Measurements from ENCODE around the gene AUTS2.
"Not testable (repeated sequence)": the region's sequence is repeated elsewhere in the genome, so short reads cannot be mapped to it uniquely, and the experiment has no call there.

AUTS2 gene

DNA sequence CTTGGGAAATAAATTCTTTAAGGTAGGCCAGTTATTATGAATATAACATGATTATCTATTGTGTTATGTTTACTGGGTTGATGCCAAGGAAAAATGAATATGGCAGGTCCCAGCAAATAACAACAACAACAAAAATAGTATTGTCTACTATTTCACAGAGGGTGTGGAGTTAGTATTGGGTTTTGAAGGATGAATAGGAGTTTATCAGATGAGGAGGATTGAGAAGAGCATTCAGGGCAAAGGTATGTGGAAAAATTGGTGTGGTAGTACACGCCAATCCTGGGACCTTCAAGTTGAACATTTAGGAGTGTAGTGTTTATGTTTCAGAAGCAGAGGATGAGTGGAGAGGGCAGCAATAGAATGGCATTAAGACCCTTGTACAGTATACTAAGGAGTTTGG, 671.9 kb downstream of the AUTS2 start:
- H3K27me3 ChIP-seq (ENCODE audit: insufficient read depth, low read depth, severe bottlenecking) = no peaks in the 10 kb centered on the region
- no peak overlapping the region for H3K27ac ChIP-seq
- H3K9me3 ChIP-seq (ENCODE audit: severe bottlenecking) = no peaks in the 10 kb centered on the region
- H3K4me3 ChIP-seq (ENCODE audit: low read depth, low read length) = no peak overlapping the region
- DNase-seq = no peak
- TF ChIP-seq, protein P1, sequence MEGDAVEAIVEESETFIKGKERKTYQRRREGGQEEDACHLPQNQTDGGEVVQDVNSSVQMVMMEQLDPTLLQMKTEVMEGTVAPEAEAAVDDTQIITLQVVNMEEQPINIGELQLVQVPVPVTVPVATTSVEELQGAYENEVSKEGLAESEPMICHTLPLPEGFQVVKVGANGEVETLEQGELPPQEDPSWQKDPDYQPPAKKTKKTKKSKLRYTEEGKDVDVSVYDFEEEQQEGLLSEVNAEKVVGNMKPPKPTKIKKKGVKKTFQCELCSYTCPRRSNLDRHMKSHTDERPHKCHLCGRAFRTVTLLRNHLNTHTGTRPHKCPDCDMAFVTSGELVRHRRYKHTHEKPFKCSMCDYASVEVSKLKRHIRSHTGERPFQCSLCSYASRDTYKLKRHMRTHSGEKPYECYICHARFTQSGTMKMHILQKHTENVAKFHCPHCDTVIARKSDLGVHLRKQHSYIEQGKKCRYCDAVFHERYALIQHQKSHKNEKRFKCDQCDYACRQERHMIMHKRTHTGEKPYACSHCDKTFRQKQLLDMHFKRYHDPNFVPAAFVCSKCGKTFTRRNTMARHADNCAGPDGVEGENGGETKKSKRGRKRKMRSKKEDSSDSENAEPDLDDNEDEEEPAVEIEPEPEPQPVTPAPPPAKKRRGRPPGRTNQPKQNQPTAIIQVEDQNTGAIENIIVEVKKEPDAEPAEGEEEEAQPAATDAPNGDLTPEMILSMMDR (IDR thresholded peaks at IDR 0.05; ENCODE audit: low read depth, low read length) = no peak
- no peaks in the 10 kb centered on the region for H3K36me3 ChIP-seq

GRCh38 chr7:70271617-70272081, 673.4 kb downstream of the AUTS2 start:
- H3K9me3 ChIP-seq (ENCODE audit: severe bottlenecking) = no peaks in the 10 kb centered on the region
- H3K4me3 ChIP-seq (ENCODE audit: low read depth, low read length) = no peak overlapping the region
- H3K36me3 ChIP-seq = no peaks in the 10 kb centered on the region
- no peak overlapping the region for H3K27ac ChIP-seq
- peak; percentile 66 for DNase-seq
- no peaks in the 10 kb centered on the region for H3K27me3 ChIP-seq (ENCODE audit: insufficient read depth, low read depth, severe bottlenecking)
- TF ChIP-seq, protein P1 (IDR thresholded peaks at IDR 0.05; ENCODE audit: low read depth, low read length) = no peak

- not testable (repeated sequence) for H3K27me3 ChIP-seq (ENCODE audit: insufficient read depth, low read depth, severe bottlenecking); H3K9me3 ChIP-seq (ENCODE audit: severe bottlenecking); H3K36me3 ChIP-seq; DNase-seq; H3K4me3 ChIP-seq (ENCODE audit: low read depth, low read length); H3K27ac ChIP-seq
Observed at GRCh38 chr7:70275570-70275969, 677.3 kb downstream of the AUTS2 start.

DNA sequence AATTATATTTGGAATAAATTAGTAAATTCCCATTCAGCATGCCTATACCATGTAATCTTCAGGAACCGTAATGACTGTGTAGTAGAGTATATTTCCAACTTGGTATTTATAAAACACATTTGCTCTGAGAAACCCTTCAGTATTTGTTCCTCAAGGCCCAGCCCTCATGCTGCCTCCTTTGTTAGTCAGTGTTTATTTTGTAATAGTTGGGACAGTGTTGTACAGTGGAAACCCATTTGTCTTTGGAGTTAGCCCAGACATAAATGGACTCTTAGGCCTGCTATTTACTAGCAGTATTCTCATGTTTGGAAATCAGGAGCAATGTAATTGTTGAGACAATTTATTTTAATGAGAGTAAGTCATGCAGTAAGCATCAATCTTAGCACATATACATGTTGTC, 686.9 kb downstream of the AUTS2 start:
- no peak for DNase-seq
- no peaks in the 10 kb centered on the region for H3K36me3 ChIP-seq
- H3K4me3 ChIP-seq (ENCODE audit: low read depth, low read length) = no peak overlapping the region
- H3K27me3 ChIP-seq (ENCODE audit: insufficient read depth, low read depth, severe bottlenecking) = no peaks in the 10 kb centered on the region
- no peaks in the 10 kb centered on the region for H3K9me3 ChIP-seq (ENCODE audit: severe bottlenecking)
- H3K27ac ChIP-seq = no peak overlapping the region
- TF ChIP-seq, protein P1 (IDR thresholded peaks at IDR 0.05; ENCODE audit: low read depth, low read length) = no peak

- DNase-seq = no peak
- Histone ChIP-seq H3K27me3 (ENCODE audit: insufficient read depth, low read depth, severe bottlenecking) (no peaks in the 10 kb centered on the region), H3K4me3 (ENCODE audit: low read depth, low read length) (no peak overlapping the region), H3K9me3 (ENCODE audit: severe bottlenecking) (no peaks in the 10 kb centered on the region), H3K27ac (no peak overlapping the region), H3K36me3 (no peaks in the 10 kb centered on the region)
- TF ChIP-seq, protein P1 (IDR thresholded peaks at IDR 0.05; ENCODE audit: low read depth, low read length) = no peak
Observed at GRCh38 chr7:70285854-70286253, 687.6 kb downstream of the AUTS2 start.

GRCh38 chr7:70288781-70289456, 690.6 kb downstream of the AUTS2 start:
- Histone ChIP-seq H3K4me3 (ENCODE audit: low read depth, low read length) (no peak overlapping the region), H3K9me3 (ENCODE audit: severe bottlenecking) (no peaks in the 10 kb centered on the region), H3K27ac (no peak overlapping the region), H3K27me3 (ENCODE audit: insufficient read depth, low read depth, severe bottlenecking) (no peaks in the 10 kb centered on the region), H3K36me3 (no peaks in the 10 kb centered on the region)
- DNase-seq = no peak
- TF ChIP-seq, protein P1 (IDR thresholded peaks at IDR 0.05; ENCODE audit: low read depth, low read length) = no peak
